Activated T-cell treated with anti-CD3 and anti-CD28 coated beads for 24 hours (primary cell): ENCODE results near the gene RHOA.
"Not testable (repeated sequence)": the region's sequence is repeated elsewhere in the genome, so short reads cannot be mapped to it uniquely, and the experiment has no call there.

Experiments
- DNase-seq: peaks from one replicate; pipeline ENCODE4 v3.0.0-alpha.2; 2020; ENCODE audit warnings: low read depth

RHOA gene

GRCh38 chr3:49411535-49411967, 225 bp downstream of the RHOA start:
- peak; percentile 31 for DNase-seq

GRCh38 chr3:49410846-49411534, 786 bp downstream of the RHOA start:
- no peak for DNase-seq

- no peak for DNase-seq
Observed at GRCh38 chr3:49410066-49410845, 1.5 kb downstream of the RHOA start.

- no peak for DNase-seq
Observed at GRCh38 chr3:49406571-49407565, 4.9 kb downstream of the RHOA start.

GRCh38 chr3:49405570-49405969, 6.2 kb downstream of the RHOA start:
- DNase-seq, result not testable (repeated sequence)

DNA sequence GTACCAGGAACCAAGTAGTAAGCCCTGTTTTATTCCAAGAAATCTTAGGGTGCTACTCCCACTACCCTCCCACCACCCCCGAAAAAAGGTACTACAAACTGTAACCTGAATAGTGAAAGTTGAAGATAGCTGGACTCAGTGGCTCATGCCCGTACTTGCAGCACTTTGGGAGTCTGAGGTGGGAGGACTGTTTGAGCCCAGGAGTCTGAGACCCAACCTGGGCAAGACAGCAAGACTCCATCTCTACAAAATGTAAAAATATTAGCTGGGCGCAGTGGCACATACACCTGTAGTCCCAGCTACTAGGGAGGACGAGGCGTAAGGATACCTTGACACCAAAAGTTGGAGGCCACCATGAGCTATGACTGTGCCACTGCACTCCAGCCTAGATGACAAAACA, 7.9 kb downstream of the RHOA start:
- DNase-seq, result no peak

- no peak for DNase-seq
Observed at GRCh38 chr3:49401766-49402165, 10.0 kb downstream of the RHOA start.

GRCh38 chr3:49399461-49399860, 12.3 kb downstream of the RHOA start:
- no peak for DNase-seq

DNA sequence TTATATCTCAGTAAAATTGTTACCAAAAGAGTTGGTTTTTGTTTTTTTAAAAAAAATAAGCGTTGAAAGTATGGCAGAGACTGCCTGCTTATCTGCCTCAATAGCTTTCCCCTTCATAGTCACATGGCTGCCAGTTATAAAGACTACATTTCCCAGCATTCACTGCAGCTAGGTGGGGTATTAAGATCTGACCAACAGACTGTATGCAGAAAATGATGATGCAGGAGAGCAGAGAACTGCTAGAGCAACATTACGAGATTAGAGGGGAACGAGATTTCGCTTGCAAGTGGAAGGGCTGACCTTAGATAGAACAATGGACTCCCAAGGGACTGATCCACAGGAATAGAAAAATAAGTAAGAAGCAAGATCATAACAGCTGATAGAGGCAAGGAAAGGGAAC, 14.3 kb downstream of the RHOA start:
- no peak for DNase-seq

DNA sequence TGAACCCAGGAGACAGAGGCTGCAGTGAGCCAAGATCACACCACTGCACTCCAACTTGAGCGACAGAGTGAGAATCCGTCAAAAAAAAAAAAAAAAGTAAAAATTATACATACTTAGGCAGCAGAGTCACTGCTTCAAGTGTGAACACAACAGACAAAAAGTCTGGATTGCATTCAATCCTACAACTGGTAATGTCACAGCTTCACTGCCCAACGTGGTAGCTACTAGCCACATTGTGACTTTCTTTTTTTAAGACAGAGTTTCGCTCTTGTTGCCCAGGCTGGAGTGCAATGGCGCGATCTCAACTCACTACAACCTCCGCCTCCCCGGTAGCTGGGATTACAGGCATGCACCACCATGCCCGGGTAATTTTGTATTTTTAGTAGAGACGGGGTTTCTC, 20.5 kb downstream of the RHOA start:
- DNase-seq, result not testable (repeated sequence)

- no peak for DNase-seq
Observed at GRCh38 chr3:49389297-49389696, 22.5 kb downstream of the RHOA start.

- DNase-seq, result no peak
Observed at GRCh38 chr3:49388289-49388820, 23.4 kb downstream of the RHOA start.

DNA sequence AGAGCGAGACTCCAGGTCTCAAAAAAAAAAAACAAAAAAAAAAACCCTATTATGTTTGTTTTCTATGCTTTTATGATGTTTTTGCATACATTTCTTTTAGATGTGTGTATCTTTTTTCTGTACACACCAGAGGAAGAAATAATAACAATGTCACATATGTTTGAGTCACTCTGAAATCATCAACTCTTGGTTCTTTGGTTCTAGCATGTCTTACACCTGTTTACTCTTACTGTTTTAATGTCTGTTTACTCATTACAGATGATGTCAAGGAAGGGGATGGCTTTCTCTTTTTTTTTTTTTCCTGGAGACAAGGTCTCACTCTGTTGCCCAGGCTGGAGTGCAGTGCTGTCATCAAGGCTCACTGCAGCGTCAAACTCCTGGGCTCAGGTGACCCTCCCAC, 24.1 kb downstream of the RHOA start:
- DNase-seq, result no peak

- DNase-seq, result no peak
Observed at GRCh38 chr3:49386056-49386756, 25.6 kb downstream of the RHOA start.

- DNase-seq, result no peak
Observed at GRCh38 chr3:49385617-49386016, 26.2 kb downstream of the RHOA start.

- DNase-seq, result no peak
Observed at GRCh38 chr3:49383387-49383786, 28.4 kb downstream of the RHOA start.

- no peak for DNase-seq
Observed at GRCh38 chr3:49378249-49378895, 33.4 kb downstream of the RHOA start.

DNA sequence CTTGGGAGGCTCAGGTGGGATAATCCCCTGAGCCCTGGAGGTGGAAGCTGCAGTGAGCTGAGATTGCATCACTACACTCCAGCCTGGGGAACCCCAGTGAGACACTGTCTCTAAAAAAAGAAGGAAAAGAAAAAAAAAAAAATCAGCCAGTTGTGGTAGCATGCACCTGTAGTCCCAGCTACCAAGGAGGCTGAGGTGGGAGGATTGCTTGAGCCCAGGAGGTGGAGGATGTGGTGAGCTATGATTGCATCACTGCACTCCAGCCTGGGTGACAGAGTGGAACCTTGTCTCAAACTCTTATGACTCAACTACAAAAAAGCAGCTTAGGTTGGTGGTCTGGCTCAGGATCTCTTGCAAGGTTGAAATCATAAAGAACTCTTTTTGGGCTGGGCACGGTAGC, 34.3 kb downstream of the RHOA start:
- peak; percentile 30 for DNase-seq

DNA sequence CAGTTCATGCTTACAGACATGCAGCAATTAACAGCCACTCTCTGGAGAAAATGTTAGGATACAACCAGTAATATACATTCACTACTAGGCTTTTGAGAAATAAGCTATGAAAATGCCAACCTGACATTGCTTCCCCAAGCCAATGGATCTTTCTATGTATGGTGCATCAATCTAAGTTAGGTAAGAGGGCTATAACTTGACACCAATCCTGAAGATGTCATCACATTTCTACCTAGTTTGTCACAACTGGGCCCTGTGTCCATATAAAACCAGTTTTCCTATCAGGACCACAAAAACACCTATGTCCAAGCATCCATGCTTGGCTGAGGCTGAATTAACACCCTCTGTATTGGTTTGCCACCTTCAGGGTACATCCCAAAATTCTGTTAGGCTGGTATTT, 39.8 kb downstream of the RHOA start:
- no peak for DNase-seq

- DNase-seq, result no peak
Observed at GRCh38 chr3:49370585-49371290, 41.0 kb downstream of the RHOA start.
